Stimulated activated CD4-positive, alpha-beta T cell treated with anti-CD3 and anti-CD28 coated beads, TNF-alpha, amount 100 ng/mL, for 24 hours (primary cell): ENCODE data around the gene MYL6B.
"Not testable (repeated sequence)": the region's sequence is repeated elsewhere in the genome, so short reads cannot be mapped to it uniquely, and the experiment has no call there.

Experiments
- DNase-seq, 3 experiments: peaks; one replicate each; pipeline ENCODE4 v3.0.0-alpha.2; 2020; ENCODE audit warnings: low read depth in 3 of 3

Gene MYL6B

DNA sequence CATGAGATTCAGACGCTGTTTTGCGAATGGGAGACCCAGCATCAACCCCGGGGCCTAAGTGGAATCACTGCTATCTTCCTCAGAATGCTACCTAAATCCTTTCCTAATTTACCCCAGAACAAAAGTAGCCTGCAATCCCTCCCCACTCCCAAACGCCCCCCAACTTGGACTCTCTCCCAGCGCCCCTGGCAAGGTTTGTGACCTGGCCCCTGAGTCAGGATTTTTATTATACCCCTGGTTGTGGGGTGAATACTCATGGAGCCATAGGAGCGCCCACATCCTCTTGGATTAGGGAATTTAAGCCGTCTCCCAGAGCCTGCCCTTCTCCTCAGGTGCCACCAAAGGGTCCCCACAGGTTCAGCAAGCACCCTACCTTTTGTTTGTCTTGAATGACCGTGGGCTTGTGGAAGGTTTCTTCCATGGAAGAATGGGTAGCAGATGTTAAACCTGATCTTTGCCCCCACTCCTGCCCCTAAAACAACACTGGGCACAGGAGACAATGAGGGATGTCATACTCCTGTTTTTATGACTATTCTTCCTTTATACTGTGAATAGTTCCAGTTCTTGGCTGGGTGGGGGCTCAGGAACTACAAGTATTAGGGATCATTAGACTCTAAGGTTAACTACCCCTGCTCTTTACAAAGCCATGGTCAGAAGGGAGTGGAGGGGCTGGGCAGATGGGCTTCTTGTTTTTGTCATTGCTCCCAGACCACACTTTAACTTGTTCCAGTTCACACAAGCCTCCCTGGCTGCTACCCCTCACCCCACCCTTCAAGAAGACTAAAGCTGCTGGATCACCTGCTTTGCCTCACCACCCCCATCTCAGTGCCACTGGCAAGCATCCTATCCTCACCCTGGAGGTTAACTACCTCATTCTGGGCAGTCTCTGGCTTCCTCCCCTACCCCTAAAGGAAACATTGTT is 630 bp downstream of the MYL6B start:
- DNase-seq: no peak

DNA sequence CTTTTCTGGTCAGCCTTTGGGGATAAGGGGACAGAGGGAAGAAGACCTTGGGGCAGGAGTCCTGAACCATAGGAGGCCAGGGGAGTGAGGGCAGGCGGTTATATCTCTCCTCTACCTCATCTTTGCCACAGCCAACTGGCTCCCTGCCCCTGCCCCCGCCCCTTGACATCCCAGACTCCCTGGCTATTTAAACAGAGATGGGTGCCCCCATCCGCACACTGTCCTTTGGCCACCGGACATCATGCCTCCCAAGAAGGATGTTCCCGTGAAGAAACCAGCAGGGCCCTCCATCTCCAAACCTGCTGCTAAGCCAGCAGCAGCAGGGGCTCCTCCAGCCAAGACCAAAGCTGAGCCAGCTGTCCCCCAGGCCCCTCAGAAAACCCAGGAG is 1.3 kb downstream of the MYL6B start:
- no peak for DNase-seq

- DNase-seq: no peak
These were observed 1.9 kb downstream of the MYL6B start for GRCh38 chr12:56154246-56154771.

DNA sequence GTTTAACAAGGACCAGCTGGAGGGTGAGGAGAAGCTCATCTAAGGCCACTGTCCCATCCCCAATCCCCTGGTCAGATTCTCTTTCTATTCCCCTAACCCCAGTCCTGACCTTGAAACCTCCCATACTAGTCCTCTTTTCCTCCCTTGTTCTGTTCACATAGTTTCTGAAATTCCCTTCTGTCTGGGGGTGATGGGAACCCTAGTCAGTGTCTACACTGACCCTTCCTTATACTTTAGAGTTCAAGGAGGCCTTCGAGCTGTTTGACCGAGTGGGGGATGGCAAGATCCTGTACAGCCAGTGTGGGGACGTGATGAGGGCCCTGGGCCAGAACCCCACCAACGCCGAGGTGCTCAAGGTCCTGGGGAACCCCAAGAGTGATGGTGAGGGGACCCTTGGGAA is 2.4 kb downstream of the MYL6B start:
- DNase-seq: no peak

- DNase-seq: no peak
These were observed 3.0 kb downstream of the MYL6B start for GRCh38 chr12:56155256-56155845.

DNA sequence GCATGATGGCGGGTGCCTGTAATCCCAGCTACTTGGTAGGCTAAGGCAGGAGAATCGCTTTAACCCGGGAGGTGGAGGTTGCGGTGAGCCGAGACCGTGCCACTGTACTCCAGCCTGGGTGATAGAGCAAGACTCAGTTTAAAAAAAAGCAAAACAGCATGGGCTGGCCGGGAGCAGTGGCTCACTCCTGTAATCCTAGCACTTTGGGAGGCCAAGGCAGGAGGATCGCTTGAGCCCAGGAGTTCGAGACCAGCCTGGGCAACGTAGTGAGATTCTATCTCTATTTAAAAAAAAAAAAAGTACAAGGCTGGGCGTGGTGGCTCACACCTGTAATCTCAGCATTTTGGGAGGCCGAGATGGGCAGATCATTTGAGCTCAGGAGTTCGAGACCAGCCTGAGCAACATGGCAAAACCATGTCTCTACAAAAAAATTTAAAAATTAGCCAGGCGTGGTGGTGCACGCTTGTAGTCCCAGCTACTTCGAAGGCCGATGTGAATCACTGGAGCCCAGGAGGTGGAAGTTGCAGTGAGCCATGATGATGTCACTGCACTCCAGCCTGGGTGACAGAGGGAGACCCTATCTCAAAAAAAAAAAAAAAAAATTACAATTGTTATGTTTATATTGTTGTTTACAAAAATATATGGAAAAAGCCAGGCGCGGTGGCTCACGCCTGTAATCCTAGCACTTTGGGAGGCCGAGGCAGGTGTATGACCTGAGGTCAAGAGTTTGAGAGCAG is 4.2 kb downstream of the MYL6B start:
- DNase-seq: not testable (repeated sequence)

DNA sequence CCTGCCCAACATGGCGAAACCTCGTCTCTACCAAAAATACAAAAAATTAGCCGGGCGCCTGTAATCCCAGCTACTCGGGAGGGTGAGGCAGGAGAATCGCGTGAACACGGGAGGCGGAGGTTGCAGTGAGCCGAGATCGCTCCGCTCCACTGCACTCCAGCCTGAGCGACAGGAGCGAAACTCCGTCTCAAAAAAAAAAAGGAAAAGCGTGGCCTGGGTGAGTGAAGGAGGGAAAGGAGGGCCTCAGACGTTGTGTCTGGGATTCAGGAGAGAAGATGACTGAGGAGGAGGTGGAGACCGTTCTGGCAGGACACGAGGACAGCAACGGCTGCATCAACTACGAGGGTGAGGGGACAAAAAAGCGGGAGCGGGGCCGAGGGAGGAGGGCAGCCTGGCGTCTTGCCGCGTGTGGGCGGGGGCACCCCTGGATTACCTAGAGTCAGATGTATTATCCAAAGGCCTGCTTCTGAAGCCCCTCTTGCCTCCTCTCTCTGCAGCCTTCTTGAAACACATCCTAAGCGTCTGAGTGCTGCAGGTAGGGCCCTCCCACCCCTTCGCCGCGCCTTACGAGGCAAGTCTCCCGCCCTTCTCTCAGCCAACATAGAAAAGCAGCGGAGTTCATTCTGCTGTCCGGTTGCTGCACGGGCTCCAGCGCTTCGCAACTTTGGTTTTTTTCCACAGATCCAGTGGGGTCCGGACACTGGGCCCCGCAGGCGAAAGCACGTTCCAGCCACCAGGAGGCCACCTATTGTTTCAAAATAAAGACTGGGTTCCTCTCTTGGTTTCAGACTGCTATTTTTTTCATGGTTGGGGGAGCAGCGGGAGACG is 5.0 kb downstream of the MYL6B start:
- DNase-seq: peak; percentile 29 to 52 (median 38)

DNA sequence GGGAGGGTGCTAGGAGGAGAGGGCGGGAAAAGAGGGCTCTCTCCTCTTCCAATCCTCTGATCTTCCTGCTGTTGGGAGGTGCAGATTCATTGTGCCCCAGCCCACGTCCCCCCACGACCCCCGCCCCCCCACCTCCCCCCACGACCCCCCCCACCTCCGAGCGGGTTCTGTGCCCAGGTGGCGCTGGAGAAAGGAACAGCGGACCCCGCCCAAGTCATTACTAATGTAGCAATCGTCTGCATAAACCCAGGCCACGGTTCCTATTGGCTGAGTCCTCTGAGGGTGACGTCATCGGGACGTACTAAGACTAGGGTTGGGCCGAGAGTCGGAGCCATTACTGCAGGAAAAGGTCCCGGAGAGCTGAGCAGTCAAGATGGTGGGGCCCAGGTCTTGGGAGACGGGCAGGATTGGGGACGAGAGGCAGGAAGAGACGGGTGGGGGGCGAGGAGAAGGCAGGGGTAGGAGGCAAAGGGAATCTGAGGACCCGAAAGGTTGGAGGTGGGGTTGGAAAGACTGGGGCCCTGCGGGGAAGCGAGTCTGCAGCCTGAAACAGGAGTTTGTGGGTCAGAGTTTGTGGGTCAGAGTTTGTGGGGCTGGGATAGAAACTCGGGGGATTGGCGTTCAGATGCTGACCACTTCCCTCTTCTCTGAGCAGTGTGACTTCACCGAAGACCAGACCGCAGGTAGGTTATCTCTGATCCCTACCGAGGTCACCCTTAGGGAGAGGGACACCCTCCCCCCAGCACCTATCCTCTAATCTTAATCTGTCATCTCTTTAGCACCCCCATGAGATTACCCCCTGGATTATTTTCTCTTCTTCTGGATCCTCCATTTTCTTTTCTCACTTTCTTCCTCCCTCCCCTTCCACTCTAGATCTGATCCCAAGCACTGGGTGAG is 5.9 kb downstream of the MYL6B start, which contains the start of gene MYL6:
Gene MYL6, plus strand, starts transcription at position 331 of the 897 bp plus-strand sequence. Its CDS starts 43 bp downstream, at position 374.
- peak; percentile 85 to 95 (median 89) for DNase-seq

- DNase-seq: peak in 1 of 3 experiments; percentile 37
These were observed 6.6 kb downstream of the MYL6B start for GRCh38 chr12:56158926-56159461.

GRCh38 chr12:56159482-56160192 is 7.2 kb downstream of the MYL6B start:
- DNase-seq: no peak

GRCh38 chr12:56160193-56160763 is 7.9 kb downstream of the MYL6B start:
- peak; percentile 34 to 60 (median 36) for DNase-seq

DNA sequence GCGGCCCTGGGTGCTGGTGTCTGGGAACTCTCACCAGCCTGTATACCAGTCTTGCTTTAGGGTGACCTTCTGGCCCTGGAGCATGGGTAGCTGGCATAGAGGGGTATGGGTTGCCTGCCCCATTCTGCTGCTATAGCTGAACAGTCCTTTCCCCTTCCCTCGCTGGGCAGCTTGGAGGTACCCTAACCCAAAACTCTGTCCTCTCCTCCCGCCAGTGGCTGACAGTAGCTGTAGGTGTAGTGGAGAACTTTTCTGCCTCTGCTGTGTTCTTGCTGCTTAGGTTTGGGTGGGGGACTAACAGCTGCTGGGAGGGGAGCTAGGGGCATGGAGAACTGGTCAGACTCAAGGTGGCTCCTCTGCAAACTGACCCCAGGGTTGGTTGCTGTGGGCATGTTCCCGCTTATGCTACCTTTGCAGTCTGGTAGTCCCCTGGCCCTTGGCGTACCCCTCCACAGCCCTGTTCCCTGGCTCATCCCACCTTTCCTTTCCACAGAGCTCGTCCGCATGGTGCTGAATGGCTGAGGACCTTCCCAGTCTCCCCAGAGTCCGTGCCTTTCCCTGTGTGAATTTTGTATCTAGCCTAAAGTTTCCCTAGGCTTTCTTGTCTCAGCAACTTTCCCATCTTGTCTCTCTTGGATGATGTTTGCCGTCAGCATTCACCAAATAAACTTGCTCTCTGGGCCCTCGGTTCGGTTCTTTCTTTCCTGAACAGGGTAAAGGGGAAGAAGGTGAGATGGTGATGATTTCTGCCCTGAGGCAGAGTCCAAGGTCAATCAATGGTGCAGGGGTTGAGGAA is 8.7 kb downstream of the MYL6B start:
- DNase-seq: no peak

- no peak for DNase-seq
These were observed 9.4 kb downstream of the MYL6B start for GRCh38 chr12:56161690-56162351.

DNA sequence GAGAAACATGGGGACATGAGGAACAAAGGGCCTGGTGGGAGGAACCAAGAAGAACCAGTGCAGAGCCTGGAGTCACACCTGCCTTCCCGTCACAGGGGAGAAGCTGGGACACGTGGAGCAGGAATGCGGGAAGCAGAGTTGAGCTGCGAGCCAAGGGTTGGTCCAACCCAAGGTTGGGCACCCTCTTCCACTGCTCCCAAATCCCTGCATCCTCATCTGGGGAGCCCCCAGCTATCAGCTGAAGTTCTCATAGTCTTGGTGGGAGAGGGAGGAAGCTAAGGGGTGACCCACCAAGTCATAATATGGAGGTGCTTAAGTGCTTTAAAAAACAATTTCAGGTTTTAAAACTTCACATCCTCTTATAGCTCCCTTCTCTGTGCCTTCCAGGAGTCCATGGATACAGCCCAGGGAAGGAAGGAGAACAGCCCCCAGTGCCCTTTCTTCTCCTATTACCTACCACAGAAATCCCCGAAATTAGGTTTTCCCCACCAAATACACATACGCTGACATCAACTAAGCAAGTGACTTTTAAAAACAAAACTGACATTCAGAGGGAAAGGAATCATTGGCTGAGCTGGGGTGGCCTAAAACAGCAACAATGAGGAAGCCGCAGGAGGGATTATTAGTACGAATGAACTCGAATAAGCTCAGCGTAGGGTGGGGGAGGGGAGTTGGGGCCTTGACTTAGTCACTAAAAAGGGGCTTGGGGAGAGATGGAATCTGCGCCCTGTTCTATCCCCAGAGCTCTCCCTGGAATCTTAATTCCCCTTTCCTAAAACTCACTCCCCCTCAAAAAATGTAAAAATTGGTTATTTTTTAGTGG is 10.3 kb downstream of the MYL6B start:
- no peak for DNase-seq

DNA sequence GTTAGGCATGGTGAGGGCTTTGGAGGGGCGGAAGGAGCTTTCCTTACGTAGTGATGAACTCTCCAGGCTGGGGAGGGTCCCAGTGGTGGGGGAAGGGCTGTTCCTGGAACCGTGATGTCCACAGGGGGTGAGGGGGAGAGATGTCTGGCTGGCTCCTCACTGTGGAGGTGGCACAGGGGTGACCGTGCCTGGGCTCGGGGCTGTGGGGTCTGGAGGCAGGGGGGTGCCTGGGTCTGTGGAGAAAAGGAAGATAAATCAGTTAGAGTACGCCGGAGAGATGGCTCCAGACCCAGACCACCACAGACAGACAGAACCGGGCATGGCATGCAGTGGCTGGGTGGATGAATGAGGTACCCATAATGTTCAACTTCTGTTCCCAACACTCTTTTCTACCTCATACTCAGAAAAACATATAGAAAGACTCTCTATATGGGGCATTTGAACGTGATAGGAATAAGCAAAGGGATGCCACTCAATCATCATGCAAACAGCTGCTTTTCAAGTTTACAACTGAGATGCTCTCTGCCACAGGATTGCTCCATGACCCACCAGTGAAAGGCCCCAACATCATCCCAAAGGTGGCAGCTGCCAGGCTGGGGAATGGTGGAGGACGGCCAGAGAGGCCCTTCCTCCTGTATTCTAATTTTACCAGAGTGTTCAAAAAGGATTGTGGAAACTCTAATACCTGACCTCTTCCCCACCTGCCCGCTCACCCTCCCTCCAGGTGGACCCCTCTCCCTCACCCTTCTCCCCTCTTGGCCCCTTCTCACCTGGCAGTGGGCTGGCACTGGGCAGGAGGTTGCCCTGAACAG is 11.4 kb downstream of the MYL6B start:
- DNase-seq: no peak

- DNase-seq: no peak
These were observed 11.9 kb downstream of the MYL6B start for GRCh38 chr12:56164345-56164729.
